ENCODE measurements around the gene CACNG5. TPM values are rescaled to one million over a fixed set of nuclear protein-coding genes. Genes with fewer than 3 reads are reported as not detected.

Gene CACNG5
- total and polyA plus RNA-seq, 7 donors: 1.1 TPM; not detected in 6

DNA sequence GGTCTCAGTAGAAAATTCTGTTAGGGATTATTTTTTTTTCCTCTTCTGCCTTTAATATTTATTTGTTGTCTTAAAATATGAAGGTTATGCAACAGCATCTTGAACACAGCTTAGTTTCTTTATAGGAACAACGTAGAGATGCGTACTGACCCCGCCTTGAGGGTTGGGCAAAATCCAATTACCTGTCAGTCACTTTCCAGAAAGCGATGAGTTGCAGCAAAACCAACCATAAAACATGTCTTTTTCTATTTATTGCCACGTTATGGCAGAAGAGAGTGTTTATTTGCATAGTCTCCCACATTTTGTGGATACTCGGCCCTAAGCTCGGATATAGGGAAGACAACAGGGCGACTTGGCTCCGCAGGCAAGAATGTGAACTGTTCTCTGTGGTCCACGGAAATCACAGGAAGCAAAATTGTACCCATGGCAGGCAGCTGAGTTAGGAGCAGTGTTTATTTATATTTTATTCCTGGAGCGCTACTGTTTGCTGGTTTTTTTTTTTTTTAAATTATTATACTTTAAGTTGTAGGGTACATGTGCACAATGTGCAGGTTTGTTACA is 44.3 kb upstream of the CACNG5 start:
- Histone ChIP-seq H3K27ac (peak overlapping the region in 1 of 4 donors; percentile 62), H3K9me3 (no peaks in the 10 kb centered on the region), H3K27me3 (no peaks in the 10 kb centered on the region), H3K36me3 (peaks cover 5 to 77% (median 17%) of the 10 kb centered on the region in 4 donors), H3K4me3 (no peak overlapping the region), H3K4me1 (peaks cover 0 to 11% (median 0%) of the 10 kb centered on the region in 4 donors)
- intact Hi-C loops (cut with DNase I): no loop called here
- TF ChIP-seq EP300 (IDR thresholded peaks at IDR 0.05) (no peak), POLR2AphosphoS5 (IDR thresholded peaks at IDR 0.05) (no peak), CTCF (IDR thresholded peaks at IDR 0.05) (no peak), POLR2A (IDR thresholded peaks at IDR 0.05) (no peak)
- no peak for DNase-seq
- WGBS, 2 donors: 84 to 85% methylated on average over 11 of the region's 11 CpGs

DNA sequence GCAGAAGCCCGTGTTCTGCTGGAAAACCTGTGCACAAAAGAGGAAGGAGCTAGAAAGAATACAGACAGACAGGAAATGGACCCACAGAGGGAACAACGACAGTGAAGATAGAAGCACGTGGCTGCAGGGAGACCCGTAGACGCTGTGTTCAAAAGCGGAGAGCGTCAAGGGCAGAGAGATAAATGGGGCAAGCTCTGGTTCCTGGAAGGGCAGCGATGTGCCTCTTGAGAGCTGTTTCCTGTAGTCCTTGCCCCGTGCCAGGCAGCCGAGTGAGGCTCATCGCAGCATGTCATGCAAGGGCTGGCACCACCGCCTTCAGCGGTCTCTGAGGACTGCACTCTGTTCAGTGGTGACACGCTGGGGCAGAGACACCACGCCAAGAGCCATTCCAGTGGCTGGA is 43.6 kb upstream of the CACNG5 start:
- intact Hi-C loops (cut with DNase I): no loop called here
- peaks cover 0 to 11% (median 0%) of the 10 kb centered on the region in 4 donors for H3K4me1 ChIP-seq
- H3K36me3 ChIP-seq: peaks cover 5 to 76% (median 20%) of the 10 kb centered on the region in 4 donors
- H3K27me3 ChIP-seq: no peaks in the 10 kb centered on the region
- WGBS, 2 donors: 50 to 82% methylated on average over 15 of the region's 15 CpGs
- no peak for TF ChIP-seq POLR2A (IDR thresholded peaks at IDR 0.05)
- TF ChIP-seq POLR2AphosphoS5 (IDR thresholded peaks at IDR 0.05): no peak
- no peak for TF ChIP-seq CTCF (IDR thresholded peaks at IDR 0.05)
- no peak overlapping the region for H3K27ac ChIP-seq
- H3K4me3 ChIP-seq: no peak overlapping the region
- DNase-seq: no peak
- H3K9me3 ChIP-seq: no peaks in the 10 kb centered on the region

DNA sequence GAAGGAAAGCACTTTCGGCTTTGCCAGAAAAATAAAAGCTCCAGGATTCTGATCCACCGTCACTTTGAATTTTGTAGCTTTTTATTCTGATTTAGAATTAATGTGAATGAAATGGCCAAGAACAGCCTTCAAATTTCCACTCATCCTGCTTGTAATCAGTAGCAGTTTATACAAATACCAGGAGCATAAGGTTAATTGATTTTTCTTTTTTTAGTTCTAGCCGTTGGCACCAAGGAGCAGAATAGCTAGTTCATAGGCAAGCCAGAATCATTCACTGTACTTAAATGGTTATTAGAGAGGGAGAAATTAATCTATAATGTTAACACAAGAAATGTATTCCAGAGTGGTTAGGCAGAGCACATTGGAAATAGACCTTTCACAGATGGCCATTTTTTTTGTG is 41.1 kb upstream of the CACNG5 start:
- TF ChIP-seq CTCF (IDR thresholded peaks at IDR 0.05) (no peak), EP300 (IDR thresholded peaks at IDR 0.05) (no peak), POLR2A (IDR thresholded peaks at IDR 0.05) (no peak), POLR2AphosphoS5 (IDR thresholded peaks at IDR 0.05) (no peak)
- intact Hi-C loops (cut with DNase I): no loop called here
- Histone ChIP-seq H3K4me1 (peaks cover 0 to 10% (median 0%) of the 10 kb centered on the region in 4 donors), H3K27ac (no peak overlapping the region), H3K4me3 (no peak overlapping the region), H3K27me3 (no peaks in the 10 kb centered on the region), H3K9me3 (no peaks in the 10 kb centered on the region), H3K36me3 (peaks cover 5 to 67% (median 19%) of the 10 kb centered on the region in 4 donors)
- 91 to 96% methylated on average over 3 of the region's 3 CpGs for WGBS, 2 donors
- no peak for DNase-seq

GRCh38 chr17:66795486-66795885 is 39.4 kb upstream of the CACNG5 start:
- intact Hi-C loops (cut with DNase I): no loop called here
- TF ChIP-seq POLR2A (IDR thresholded peaks at IDR 0.05) (no peak), EP300 (IDR thresholded peaks at IDR 0.05) (no peak), POLR2AphosphoS5 (IDR thresholded peaks at IDR 0.05) (no peak), CTCF (IDR thresholded peaks at IDR 0.05) (no peak)
- no peak for DNase-seq
- Histone ChIP-seq H3K9me3 (no peaks in the 10 kb centered on the region), H3K27ac (no peak overlapping the region), H3K4me1 (peaks cover 0 to 5% (median 0%) of the 10 kb centered on the region in 4 donors), H3K36me3 (peaks cover 5 to 55% (median 15%) of the 10 kb centered on the region in 4 donors), H3K4me3 (no peak overlapping the region), H3K27me3 (no peaks in the 10 kb centered on the region)
- WGBS, 2 donors: 92 to 94% methylated on average over 3 of the region's 3 CpGs

Measured in sigmoid colon (tissue), 7 donors.